Measurements from ENCODE around the gene TFDP1. TPM values are rescaled to one million over a fixed set of nuclear protein-coding genes. Genes with fewer than 3 reads are reported as not detected.

The TFDP1 gene
- total RNA-seq, result 23.5 TPM

- peak; percentile 90 for DNase-seq (ENCODE audit: low spot score)
- peak; percentile 95 for ATAC-seq
Observed at GRCh38 chr13:113584205-113584869, at the start of gene TFDP1. Gene TFDP1 (plus strand): TSS chr13:113584753. CDS start chr13:113585838, 1,085 bp downstream.

DNA sequence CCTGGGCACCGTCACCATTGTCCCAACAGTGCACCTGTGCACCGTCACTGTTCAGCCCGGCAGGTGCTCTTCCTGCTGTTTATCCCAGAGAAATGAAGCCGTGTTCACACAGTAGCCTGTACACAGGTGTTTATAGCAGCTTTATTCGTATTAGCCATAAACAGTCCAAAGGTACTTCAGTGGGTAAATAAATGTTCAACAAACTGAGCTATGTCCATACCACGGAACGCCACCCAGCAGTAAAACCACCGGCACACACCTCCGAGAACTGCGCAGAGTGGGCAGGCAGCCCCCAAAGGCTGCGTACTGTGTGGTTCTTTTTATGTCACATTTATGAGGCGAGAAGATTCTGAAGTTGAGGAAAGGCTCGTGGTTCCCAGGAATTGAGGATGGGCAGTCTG is 49.2 kb upstream of the TFDP1 start:
- no peak for DNase-seq (ENCODE audit: low spot score)
- ATAC-seq, result no peak

GRCh38 chr13:113536461-113537110 is 48.0 kb upstream of the TFDP1 start:
- DNase-seq (ENCODE audit: low spot score) (no peak), ATAC-seq (no peak)

GRCh38 chr13:113537205-113537604 is 47.3 kb upstream of the TFDP1 start:
- ATAC-seq, result no peak
- DNase-seq (ENCODE audit: low spot score), result no peak

- ATAC-seq (no peak), DNase-seq (ENCODE audit: low spot score) (no peak)
Observed at GRCh38 chr13:113537909-113538688, 46.5 kb upstream of the TFDP1 start.

DNA sequence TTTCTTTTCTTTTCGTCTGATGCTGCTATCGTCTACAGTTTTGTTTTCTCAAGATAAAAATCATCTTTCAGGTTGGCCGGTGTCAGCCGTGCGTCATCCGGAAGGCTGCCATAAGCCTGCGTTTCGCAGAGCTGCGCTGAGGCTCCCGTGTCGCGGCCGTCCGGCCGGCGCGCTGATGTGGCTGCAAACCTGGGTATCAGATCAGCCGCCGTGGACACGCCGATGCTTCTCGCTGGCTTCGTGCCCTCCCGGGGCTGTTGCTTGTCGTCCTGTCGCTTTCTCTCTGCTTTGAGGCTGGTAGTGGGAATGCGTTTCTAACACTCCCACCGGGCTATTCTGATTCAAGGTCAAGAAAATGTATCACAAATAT is 45.9 kb upstream of the TFDP1 start:
- DNase-seq (ENCODE audit: low spot score) (no peak), ATAC-seq (no peak)

- DNase-seq (ENCODE audit: low spot score), result no peak
- ATAC-seq, result no peak
Observed at GRCh38 chr13:113539176-113539575, 45.4 kb upstream of the TFDP1 start.

GRCh38 chr13:113539822-113540221 is 44.7 kb upstream of the TFDP1 start:
- DNase-seq (ENCODE audit: low spot score), result no peak
- no peak for ATAC-seq

DNA sequence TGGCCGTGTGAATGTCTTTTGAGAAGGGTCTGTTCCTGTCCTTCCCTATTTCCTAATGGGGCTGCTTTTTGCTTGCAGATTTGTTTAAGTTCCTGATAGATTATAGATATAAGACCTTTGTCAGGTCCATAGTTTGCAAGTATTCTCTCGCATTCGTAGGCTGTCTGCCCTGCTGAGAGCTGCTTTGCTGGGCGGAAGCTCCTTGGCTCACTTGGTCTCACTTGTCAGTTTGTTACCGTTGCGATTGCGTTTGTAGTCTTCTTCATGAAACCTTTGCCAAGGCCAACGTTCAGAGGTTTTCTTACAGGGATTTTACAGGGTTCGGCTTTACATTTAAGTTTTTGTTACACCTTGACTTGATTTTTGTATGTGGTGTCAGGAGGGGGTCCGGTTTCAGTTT is 44.0 kb upstream of the TFDP1 start:
- ATAC-seq (no peak), DNase-seq (ENCODE audit: low spot score) (no peak)

GRCh38 chr13:113542751-113543424 is 41.7 kb upstream of the TFDP1 start:
- no peak for ATAC-seq
- no peak for DNase-seq (ENCODE audit: low spot score)

DNA sequence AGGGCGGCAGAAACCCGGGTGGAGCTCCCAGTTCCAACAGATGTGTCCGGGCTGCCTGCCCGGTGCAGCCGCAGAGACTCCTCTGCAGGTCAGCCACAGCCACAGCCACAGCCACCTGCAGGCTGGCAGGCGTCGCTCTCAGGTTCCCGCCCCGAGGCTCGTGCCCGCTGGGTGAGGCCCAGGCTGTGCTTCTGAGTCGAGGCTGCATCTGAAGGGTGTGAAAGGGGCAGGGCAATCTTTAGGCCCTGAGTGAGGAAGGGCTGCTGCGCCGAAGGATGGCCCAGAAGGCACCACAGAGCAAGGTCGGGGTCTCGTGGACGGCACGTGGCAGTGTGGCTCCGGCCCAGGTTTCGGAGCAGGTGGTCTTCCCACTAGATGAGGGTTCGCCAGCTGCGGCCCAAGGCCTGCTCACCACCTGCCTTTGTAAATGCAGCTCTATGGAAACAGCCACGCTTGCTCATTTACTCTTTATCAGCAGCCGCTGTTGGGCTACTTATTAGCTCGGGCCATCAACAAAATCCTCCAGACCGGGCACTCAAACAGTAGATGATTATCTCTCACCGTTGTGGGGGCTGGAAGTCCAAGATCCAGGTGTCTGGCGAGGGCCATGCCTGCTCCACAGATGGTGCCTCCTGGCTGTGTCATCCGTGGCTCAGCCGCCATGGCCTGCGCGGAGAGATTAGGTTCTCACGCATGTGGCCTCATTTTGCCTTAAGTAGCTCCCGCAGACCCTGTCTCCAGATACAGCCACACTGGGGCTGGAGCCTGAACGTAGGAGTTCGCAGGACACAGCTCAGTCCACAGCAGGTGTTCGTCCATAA is 40.3 kb upstream of the TFDP1 start:
- ATAC-seq, result no peak
- no peak for DNase-seq (ENCODE audit: low spot score)

- DNase-seq (ENCODE audit: low spot score) (no peak), ATAC-seq (no peak)
Observed at GRCh38 chr13:113544896-113545295, 39.7 kb upstream of the TFDP1 start.

DNA sequence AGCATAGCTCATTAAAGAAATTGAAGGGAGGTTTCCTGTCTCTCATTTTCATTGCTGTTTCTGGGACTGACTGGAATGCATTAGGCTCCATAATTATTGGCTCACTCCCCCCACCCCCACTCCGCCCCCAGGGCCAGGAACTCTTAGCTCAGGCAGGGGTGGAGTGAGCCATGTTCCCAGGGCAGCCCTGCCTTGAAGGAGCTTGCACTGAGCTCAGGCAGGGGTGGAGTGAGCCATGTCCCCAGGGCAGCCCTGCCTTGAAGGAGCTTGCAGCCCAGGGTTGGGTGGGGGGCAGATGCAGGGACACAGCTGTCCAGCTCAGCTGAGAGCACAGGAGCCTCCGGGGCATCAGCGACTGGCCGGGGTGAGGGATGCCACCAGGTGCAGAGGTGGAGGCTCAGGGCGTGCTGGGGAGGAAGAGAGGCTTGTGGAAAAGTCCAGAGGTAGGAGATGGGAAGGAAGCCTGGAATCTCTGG is 39.1 kb upstream of the TFDP1 start:
- ATAC-seq, result peak; percentile 34
- peak; percentile 28 for DNase-seq (ENCODE audit: low spot score)

DNA sequence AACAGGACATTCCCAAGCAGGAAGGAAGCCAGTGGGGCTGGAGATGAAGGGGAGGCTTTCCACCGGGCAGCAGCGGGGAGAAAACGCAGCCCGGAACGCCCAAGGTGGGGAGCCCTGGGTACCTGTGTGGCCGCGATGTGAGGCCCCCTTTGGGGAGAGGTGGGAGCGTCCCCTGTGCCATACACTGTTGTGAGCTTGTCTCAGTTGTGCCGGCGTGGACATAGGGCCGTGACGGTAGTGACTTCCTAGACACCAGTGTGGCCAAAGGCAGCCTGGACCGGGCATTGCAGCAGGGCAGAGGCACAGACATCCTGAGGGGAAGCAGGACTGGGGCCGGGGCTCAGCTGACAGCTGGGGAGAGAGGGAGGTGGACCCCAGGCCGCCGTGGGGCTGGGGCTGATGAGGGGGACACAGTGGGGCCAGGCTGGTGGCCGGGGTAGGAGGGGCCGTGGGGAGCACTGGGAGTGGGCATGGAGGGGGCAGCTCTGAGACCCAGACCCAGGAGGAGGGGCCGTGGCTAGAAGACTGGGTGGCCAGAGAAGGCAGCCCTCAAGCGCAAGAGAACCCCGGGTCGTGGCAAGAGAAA is 38.5 kb upstream of the TFDP1 start:
- ATAC-seq, result peak; percentile 19
- DNase-seq (ENCODE audit: low spot score), result peak; percentile 31

DNA sequence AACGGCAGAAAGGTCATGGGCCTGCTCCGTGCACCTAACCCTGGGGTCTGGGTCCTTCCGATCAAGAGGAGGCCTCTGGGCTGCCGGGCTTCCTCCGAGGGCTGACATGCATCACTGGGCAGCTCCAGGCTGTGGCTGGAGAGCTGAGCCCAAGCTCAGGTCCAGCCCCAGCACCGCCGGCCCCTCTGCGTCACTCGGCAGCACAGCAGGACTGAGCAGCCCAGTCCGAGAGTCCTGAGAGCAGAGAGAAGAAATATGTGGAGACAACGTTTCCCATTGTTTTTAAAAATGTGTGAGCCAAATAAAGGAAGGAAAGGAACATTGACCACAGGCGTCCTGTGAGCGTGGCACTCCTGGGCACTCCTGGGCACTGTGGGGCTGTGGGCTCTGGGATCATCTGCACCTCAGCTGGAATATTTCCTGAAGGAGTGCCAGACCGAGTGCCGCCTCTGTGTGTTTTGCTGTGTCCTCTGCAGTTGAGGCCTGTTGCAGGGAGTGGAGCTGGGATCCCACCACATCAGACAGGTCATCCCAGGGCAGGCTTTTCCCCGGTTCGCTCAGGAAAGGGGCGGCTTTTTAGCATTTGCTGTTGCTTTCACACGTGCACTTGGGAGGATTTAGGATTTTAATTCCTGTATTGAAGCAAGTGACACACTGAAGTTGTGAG is 37.8 kb upstream of the TFDP1 start:
- DNase-seq (ENCODE audit: low spot score) (peak; percentile 35), ATAC-seq (peak; percentile 46)

- no peak for ATAC-seq
- peak; percentile 34 for DNase-seq (ENCODE audit: low spot score)
Observed at GRCh38 chr13:113547238-113547971, 37.1 kb upstream of the TFDP1 start.

DNA sequence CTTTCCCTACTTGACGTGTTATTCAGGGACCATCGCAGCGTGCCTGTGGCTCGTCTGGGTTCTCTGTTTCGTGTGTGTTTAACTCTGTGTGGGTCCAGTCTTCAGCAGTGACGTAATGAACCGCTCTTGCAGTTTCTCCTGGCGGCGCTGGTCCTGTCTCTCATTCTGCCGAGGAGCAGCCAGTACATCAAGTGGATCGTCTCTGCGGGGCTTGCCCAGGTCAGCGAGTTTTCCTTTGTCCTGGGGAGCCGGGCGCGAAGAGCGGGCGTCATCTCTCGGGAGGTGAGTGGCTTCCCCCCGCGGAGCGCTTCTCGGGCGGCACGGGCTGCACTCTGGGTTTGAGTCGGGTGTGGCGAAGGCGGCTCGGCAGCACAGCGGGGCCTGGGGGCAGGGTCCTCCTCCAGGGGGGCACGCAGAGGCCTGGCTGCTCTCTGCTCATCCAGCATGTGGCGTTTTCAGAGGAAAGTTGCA is 36.3 kb upstream of the TFDP1 start:
- DNase-seq (ENCODE audit: low spot score) (peak; percentile 38), ATAC-seq (no peak)

DNA sequence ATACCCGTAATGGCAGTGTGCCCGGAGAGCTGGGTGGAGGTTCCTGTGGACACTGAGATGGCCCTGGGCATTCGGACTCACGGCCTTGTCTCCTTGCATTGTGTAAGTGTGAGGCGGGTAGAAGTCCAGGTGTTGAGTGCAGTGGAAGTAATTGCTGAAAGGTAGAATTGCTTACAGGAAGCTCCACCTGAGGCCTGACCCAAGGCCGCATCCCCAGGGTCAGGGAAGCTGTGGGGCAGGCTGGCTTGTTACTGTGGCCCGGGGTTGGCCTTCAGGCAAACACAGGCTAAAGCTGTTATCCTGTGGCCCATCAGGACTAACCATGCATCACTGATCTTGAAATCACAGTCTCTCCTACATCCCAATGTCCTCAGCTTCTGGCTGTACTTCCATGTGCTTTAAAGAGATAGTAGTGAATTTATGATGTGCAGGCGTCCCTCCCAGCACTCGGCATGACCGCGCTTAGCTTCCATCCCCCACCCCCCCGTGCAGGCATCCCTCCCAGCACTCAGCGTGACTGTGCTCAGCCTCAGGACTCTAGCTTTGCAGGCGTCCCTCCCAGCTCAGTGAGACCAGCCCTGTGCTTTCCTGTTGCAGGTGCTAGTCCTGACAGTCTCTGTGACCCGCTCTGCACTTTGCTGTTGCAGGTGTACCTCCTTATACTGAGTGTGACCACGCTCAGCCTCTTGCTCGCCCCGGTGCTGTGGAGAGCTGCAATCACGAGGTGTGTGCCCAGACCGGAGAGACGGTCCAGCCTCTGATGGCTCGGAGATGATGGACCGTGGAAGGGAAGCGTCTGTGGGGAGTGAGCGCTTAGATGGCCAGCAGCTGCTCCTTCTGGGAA is 35.6 kb upstream of the TFDP1 start:
- peak; percentile 33 for DNase-seq (ENCODE audit: low spot score)
- ATAC-seq, result no peak

Data from left lobe of liver (tissue), 2 donors.